GM21360 (cell line): Measurements from ENCODE around the gene DGCR2.
"Not testable (repeated sequence)": the region's sequence is repeated elsewhere in the genome, so short reads cannot be mapped to it uniquely, and the experiment has no call there.

Experiments
- ATAC-seq: cut with Tn5 transposase; IDR thresholded peaks from one replicate; pipeline ENCODE4 v1.9.1; 2021; ENCODE audit warnings: mild to moderate bottlenecking, moderate library complexity; ENCODE audit not compliant: unreplicated experiment

The DGCR2 gene

DNA sequence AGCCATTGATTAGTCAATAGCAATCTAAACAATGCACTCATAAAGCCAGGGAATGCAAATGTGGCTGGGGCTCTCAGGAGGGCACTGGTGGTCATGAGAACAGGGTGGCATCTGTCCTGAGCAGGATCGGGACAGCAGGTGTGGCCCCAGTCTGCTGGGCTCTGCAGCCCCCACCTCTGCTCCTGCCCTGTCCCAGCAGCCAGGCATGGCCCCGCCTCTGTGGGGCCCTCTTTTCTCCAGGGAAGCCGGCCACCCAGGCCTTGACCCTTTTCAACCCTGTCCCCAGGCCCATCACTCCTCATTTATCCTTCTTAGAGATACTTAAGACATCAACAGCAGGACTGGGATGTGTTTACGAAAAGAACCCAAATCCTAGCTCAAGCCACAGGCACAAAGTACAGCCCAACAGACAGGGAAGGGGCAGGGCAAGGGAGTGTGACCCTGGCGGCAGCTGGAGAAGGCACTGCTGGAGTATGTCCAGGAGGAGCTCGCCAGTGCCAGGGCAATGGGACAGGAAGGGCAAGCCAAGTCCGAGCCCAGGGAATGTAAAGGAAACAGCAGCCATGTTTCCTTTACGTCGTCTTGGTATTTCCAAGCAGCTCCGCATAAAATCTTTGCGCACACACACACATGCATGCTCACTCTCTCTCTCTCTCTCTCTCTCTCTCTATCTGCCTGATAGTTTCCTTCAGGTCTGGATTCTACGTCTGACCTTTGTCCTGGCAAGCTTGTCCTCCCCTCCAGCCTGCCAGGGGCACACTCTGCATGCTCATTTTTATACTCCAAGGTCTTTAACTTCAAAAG lies 59.9 kb downstream of the DGCR2 start:
- no peak for ATAC-seq

DNA sequence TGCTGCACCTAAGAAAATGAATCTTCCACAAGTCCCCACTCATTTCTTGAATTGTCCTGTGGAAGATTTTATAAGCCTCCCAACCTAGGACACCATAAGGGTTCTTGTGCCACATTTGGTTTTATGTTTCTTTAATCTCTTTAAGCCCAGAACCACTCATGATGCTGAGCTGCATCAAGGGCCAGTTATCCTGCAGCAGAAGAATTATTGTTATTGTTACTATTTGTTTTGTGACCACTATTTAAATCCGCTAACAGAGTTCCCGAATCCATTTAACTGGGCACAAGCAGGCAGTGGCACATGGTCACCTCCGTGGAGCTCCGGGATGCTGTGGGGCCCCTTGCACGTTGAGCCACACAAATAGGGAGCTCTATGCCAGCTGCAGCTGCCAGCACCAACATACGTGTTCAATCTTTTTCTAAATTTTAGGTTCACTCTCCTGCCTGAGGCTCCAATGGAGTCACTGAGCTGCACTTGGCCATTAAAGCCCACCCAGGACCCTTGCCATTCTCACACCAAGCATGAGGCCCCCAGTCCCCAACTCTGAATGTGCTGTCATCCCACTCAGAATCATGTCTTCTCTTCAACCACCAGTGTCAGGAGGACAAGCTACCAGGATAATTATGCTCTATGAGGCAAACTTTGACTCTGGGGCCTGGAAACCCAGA lies 60.6 kb downstream of the DGCR2 start:
- no peak for ATAC-seq

DNA sequence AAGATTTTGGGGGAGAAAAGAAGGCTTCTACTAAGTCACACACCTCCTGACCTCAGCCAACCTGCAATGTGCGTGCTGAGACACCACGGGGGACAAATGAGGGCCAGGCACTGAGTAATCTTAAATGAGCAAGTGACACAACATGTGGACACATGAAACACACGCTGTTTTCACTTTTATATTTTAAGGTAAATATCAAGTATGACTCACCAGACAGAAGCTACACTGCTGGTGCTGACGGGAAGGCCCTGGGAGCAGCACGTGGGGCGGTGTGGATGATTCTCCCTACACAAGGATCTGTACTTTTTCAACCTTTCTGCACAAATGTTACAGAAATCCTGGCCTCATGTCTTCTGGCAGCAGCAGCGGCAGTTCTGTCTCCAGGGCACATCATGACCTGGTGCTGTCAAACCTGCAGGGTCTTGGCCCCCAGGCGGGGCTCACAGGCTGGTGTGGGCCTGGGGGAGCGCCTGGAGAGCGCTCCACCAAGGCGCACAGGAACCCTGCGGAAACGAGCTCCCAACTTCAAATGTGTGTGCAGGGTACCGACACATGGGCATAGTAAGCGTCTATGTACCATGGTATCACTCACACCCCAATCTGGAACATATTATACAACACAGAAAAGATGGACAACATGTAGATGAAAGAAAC lies 61.7 kb downstream of the DGCR2 start:
- ATAC-seq, result no peak

DNA sequence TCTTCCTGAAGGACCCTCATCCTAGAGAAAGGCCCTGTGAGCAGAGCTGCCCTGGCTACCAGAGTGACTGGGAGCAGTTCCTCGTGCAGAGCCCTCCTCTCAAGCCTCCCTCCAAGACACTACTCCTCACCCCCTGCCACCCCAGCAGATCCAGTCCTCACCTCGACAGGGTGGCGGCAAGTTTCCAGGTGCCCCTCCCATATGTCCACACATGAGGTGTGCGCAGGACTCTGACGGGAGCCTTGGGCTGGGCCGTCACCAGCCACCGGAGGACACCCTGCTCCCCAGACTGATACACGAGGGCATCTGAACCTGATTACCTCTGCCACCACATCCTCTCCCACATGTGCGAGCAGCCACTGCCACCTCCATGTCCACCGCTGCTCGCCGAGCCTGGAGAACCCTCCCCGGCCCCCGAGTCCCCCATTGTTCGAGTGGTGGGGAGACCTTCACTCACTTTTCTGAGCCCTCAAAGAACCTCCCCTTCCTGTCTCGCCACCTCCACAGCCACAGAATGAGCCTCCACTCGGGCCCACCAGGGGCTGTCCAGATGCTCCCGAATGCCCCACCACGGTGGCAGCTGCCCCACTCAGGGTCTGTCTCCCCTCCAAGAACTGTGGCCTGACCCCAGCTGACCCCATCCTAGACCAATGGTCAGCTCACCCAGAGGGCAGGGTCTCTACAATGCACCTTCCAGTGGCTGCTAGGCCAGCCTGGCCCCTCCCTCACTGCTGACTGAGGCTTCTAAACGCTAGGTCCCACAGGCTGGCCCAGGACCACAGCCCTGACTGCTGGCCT lies 62.5 kb downstream of the DGCR2 start:
- no peak for ATAC-seq

DNA sequence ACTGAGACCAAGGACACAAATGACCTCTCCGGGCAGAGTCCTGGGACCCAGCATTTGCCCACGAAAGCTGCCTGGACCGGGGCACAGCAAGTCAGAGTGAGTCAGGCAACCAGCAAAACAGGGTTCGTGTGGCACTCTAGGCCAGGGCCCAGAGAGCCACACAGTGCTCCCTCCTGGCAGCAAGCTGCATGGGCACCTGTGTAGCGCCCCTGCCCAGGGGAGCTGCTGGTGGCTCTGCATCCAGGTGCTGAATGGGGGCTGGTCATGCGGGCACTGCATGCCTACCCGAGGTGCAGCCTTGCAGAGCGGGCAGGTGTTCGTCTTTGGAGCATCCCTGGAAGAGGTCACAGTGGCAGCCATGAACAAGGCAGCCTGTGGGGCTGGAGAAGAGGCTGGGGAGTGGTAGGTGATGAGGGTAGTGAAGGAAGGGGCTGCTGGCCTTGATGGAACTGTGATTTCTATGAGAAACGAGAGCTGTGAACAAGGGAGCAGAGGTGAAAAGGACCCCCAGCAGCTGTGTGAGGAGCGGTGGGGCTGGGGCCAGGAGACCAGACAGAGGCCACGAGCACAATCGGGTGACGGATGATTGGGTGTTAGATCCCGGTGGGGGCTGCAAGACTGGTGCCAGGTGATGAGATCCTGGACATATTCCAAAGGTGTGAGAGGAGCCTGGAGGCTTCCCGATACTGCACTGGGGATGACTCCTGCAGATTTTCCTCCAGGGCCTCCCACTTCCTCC lies 63.3 kb downstream of the DGCR2 start:
- ATAC-seq, result no peak

DNA sequence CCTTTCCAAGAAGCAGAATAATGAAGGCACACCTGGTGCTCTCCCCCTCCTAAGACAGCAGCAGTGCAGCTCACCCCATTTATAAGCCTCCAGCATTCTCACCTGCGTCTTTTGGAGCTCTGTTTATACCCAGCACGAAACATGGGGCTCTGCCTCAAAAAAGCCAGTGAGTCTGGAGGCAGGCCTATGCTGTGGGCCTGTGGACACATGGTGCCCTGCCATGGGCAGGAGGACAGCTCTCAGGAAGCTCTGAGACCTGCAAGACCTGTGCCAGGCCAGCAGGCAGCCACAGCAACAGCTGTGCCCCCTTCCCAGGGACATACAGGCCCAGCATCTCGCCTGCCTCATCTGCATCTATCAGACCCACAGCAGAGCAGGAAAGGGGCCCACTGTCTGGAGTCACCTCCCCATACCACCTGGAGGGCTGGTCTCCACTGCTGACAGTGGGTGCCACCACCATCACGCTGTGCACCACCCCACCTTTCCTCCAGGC lies 64.2 kb downstream of the DGCR2 start:
- ATAC-seq, result no peak

DNA sequence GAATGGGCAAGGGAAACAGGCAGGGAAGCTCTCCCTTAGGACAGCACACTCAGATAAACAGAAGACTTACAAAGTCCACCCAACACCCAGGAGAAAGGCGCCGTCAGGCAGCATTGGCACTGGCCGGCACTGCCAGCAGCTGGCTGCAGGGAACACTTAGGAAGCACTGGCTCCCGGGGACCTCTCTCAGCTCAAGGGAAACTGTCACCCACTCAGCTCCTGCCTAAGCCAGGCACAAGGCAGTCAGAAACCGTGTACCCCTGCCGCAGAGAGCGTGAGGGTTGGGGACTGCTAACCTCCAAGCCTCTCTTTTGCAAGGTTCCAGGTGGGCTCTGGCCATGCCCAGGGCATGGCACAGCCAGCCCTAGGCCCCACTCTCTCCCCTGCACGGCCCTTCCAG lies 64.7 kb downstream of the DGCR2 start:
- no peak for ATAC-seq

DNA sequence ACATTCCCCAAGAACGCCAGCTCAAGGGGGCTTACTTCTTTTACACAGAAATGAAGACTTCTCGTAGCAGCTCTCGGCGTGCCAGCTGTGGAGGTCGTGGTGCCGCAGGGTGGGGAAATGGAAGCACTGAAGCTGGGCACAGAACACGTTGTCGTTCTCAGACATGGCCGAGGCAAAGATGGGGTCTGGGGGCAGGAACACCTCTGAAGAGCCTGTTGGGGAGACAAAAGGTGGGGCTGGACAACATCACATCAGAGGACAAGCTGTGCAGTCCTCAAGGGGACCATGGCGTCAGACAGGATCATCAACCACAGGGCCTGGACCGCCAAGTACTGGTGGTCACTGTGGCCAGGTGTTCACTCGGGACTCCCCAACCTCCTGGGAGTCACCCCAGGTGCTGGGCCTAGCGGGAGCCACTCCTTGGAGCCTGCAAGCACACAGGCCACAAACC lies 65.2 kb downstream of the DGCR2 start:
- no peak for ATAC-seq

DNA sequence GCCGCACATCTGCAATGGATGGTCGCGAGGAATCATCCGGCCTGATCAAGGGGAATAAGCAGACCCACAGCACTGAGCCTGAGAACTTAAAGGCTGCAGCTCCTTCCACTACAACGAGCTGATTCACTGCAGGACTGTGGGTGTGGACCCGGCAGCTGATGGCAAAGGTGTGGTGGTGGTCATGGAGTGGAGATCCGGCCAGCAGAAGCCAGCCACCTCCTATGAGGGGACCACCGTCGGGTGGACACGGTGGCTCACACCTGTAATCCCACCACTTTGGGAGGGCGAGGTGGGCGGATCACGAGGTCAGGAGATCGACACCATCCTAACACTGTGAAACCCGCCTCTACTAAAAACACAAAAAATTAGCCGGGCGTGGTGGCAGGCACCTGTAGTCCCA lies 66.4 kb downstream of the DGCR2 start:
- ATAC-seq, result no peak

DNA sequence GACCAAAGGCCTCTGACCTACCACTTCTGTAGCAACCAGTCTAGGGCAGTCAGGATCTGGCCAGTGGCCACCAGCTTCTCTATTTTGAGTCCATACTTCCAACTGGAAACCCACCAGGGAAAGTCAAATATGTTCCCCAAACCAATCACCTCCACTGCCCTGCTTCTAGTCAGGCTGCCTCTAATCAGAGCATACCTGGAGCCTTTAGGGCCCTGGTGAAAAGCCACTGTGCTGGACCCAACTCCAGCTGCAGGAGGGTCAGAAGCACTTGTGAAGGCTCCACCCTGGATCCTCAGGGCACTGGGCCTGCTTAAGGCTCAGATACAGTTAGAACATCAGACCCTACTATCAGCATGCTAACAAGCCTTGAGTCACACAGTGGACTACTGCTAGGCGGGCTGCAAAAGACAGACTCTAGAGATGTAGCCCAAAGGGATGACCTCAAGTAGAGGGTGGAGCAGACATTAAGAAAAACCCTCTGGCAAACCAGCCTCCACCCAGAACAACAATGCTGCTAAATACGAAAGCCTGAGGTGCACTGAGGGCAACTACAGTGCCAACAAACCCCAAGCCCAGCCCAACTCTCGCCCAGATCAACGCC lies 69.2 kb downstream of the DGCR2 start:
- ATAC-seq, result no peak

DNA sequence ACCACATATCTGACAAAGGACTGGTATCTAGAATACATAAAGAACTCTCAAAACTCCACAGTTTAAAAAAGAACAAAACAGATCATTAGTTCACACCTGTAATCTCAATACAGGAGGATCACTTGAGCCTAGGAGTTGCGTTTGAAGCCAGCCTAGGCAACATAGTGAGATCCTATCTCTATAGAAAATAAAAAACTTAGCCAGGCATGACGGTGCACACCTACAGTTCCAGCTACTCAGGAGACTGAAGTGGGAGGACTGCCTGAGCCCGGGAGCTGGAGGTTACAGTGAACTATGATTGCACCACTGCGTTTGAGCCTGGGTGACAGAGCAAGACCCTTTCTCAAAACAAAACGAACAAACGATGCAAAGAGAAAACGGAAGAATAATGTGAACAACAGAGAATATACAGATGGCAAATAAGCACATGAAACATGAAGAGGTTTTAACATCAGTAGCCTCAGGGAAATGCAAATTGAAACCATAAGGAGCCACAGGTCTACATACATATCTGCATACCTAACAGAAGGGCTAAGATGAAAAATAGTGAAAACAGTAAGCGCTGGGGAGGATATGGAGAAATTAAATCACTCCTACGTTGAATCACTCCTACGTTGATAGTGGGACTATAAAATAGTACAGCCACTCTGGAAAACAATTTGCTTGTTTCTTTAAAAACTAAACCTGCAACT lies 70.7 kb downstream of the DGCR2 start:
- no peak for ATAC-seq

DNA sequence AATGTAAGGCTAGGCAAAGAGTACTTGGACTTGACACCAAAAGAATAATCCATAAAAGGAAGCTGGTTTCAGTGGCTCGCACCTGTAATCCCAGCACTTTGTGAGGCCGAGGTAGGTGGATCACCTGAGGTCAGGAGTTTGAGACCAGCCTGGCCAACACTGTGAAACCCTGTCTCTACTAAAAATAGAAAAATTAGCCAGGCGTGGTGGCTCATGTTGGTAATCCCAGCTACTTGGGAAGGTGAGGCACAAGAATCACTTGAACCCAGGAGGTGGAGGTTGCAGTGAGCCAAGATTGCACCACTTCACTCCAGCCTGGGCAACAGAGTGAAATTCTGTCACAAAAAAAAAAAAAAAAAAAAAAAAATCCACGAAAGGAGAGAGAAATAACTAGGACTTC lies 71.4 kb downstream of the DGCR2 start:
- ATAC-seq, result not testable (repeated sequence)

DNA sequence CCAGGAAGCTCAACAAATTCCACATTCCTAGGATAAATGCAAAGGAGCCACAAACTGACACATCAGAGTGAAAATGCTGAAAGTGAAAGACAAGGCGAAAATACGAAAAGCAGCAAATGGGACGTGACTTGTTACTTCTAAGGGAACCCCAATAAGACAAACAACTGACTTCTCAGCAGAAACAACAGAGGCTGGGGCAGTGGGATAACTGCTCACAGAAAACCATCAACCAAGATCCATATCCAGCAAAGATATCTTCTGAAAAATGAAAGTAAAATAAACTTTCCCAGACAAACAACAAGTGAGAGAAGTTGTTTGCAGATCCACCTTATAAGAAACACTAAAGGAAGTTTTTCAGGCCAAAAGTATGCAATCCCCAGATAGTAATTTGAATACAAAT lies 72.1 kb downstream of the DGCR2 start:
- ATAC-seq, result no peak

DNA sequence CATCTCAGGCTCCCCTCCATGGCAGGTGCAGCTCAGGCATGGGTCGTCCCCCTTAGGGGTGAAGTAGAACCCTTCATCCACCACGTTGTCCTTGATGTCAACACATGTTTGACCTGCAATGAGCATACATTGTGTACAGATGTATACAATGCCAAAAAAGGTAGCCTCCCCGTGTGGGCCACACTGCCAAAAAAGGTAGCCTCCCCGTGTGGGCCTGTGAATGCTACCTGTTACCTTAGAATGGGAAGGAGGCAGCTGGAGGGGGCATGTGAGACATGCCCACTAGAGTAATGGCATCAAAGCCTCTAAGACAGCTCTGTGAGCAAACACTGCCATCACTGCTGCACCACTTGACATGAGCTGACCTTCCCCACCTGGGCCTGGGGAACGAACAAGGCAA lies 73.7 kb downstream of the DGCR2 start:
- no peak for ATAC-seq

DNA sequence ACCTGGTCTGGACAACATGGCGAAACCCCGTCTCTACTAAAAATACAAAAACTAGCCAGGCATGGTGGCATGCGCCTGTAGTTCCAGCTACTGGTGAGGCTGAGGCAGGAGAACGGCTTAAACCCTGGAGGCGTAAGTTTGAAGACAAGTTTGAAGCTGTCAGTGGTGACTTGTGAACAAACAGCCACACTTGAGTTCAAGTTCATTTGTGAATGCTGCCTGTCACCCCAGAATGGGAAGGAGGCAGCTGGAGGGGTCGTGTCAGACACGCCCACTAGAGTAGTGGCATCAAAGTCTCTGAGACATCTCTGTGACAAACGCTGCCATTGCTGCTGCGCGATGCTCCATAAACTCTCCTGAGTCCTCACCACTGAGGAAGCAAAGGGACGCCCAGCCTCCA lies 74.2 kb downstream of the DGCR2 start:
- ATAC-seq, result no peak

DNA sequence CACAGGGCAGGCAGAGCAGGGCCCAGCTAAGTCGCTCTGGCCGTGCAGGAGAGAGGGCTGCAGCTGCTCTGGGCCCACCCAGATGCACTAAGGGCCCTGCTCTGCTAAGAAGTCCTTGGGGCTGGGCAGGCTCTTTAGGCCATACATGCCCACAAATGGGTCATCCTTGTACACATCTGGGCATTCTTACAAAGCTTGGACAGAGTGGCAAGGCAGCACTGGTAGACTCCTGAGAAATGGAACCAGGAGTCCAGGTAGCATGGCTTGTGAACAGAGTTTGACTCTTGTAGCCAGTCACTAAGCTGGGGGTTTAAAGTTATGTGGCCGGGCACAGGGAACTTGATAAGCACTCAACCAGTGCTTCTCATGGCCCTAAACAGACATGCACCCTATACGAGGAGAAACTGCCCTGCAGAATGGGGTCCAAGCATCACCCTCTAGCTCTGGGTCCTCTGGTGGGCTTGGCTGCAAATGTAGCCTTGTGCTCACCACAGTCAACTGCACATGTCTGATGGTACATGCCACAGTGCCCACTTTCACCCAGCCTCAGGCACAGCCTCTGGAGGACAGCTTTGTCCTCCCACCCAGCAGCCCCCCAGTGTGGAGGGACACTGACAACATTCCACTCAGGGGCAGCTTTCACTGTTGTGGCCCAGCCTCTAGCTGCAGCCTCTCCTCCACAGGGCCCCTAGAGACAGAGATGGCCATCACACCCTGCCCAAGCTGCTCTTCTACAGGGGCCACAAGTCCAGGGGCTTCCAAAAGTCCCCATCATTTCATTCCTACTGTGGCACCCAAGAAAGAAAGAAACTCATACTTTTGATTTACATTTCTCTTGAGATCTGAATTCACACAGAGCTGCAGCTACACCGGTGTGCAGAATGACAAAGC lies 75.2 kb downstream of the DGCR2 start:
- ATAC-seq, result no peak

DNA sequence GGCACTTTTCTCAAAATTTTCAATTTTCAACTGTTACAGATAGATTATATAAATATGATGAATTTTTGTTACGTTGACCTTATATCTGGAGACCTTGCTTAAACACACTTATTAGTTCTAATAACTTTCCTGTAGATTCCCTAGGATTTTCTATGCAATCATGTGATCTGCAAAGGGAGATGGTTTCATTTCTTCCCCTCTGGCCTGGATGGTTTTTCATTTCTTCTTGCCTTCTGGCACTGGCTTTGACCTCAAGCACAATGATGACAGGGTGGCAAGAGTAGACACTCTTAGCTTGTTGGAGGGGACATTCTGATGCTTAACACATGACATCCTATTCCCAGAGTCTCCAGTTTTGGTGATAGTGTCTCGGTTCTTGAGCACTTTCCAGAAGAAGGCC lies 75.9 kb downstream of the DGCR2 start:
- no peak for ATAC-seq

DNA sequence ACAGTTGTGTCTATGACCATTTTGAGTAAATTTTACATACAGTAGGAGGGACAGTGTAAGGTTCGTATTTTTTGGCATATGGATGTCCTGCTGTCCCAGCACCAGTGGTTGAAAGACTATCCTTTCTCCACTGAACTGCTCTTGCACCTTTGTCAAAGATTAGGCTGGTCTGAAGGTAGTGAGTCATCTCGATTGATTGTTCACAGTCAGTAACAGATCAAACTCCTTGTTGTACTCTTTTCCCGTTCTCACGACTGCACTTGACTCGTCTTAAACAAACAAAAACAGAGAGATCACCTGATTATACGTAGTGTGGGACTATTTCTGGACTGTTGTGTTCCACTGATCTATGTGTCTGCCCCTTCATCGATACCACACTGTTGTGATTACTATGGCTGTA lies 77.1 kb downstream of the DGCR2 start:
- no peak for ATAC-seq
